Fibroblast of upper back skin (primary cell): ENCODE results near the gene HIRA.
"Not testable (repeated sequence)": the region's sequence is repeated elsewhere in the genome, so short reads cannot be mapped to it uniquely, and the experiment has no call there.

Experiments
- DNase-seq: peaks from one replicate; pipeline ENCODE4 v3.0.0-alpha.2; 2013

HIRA gene

GRCh38 chr22:19461506-19461905, 30.0 kb upstream of the HIRA start:
- no peak for DNase-seq

DNA sequence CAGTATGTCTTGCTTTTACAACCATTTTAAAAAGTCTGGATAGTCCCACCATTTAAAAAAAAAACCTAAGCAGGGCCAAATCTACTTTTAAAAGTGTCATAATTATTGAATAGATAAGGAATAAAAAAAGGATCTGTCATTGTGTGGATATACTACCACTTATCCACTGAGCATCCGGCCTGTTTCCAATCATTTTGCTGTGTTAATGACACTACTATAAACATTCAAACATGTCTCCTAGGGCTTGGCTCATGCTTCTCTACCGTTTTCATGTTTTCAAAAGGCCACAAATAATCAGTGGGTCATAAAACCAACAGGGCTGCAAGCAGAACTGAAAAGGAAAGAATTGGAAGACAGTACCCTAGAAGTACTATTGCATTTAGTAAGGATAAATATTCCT, 28.5 kb upstream of the HIRA start:
- DNase-seq = no peak

DNA sequence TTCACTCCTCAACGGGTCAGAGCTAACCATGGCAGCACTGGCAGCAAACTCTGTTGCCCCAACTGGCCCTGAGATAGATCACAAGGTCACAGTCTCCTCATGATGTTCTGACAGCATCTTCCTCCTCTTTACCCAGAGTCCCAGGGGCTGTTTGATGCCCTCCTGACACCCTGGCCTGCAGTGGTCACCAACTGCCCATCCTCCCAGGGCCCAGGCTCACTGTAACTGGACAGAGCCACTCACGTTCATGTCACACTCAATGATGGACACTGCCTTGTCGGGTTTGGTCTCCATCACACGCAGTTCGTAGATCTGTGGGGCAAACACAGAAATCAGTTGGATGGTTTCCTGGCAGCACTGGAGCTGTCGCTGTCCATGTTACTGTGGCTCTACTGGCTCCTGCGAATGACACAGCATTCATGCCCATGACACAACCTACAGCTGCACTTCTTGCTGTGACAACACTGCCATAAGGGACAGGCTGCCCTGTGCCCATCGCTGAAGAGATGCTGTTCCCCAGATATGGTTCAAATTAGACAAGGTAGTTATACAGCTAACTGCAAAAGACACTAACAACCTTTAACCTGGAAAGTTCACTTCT, 26.4 kb upstream of the HIRA start:
- no peak for DNase-seq

GRCh38 chr22:19456541-19456940, 25.0 kb upstream of the HIRA start:
- DNase-seq = no peak

DNA sequence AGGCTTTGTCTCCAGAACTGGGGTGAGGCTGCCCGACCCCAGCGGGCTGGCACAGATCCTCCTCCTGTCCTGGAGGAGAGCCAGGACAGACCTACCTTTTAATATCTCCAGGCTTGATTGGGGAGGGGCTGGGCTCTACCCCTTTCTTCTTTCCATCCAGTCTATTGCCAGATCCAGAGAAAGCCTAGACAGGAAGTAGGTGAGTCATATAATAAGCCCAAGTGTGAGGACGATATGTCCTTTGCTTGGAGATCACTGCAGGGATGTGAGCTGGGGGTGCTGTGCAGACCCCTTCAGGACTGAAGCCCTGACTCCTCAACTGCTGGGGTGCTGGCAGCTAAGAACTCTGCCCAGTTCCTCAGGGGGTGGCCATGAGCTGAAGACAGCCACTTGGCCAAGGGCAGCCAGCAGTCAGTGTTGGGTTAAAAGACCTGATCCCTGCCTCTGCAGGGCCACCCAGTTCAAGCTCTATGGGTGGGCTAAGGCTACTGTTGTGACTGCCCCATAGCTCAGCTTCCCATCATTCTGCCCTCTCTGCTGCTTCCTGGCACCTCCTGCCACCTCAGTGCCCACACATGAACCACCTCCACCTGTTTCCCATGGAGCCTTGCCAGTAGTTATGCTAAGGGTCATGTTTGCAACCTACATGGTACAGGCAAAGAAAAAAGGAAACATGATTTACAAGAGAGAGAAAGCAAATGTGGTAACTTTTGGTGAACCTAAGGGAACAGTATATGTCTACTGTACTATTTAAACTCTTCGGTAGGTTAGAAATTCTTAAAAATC, 24.2 kb upstream of the HIRA start:
- no peak for DNase-seq

- no peak for DNase-seq
These were observed 23.5 kb upstream of the HIRA start for GRCh38 chr22:19455033-19455432.

- DNase-seq = no peak
These were observed 22.6 kb upstream of the HIRA start for GRCh38 chr22:19454156-19454555.

- DNase-seq = no peak
These were observed 22.2 kb upstream of the HIRA start for GRCh38 chr22:19453718-19454117.

DNA sequence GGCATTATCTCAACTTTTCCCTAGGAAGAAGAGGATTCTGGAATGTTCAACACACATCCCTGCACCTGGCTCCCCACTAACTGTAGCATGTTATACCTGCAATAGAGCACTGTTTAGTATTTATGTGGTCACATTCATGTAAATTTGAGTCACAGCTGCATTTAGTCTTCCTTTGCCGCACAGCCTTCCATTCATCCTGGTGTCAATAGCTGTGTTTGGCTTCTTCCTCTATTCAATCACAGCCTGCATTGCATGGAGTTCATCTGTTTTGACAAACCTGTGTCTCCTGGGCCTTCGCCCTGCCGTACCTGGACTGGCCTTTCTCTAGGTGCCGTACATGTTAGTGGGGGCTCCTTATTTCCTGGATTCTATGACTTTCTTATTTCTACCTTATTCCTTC, 20.0 kb upstream of the HIRA start:
- no peak for DNase-seq

DNA sequence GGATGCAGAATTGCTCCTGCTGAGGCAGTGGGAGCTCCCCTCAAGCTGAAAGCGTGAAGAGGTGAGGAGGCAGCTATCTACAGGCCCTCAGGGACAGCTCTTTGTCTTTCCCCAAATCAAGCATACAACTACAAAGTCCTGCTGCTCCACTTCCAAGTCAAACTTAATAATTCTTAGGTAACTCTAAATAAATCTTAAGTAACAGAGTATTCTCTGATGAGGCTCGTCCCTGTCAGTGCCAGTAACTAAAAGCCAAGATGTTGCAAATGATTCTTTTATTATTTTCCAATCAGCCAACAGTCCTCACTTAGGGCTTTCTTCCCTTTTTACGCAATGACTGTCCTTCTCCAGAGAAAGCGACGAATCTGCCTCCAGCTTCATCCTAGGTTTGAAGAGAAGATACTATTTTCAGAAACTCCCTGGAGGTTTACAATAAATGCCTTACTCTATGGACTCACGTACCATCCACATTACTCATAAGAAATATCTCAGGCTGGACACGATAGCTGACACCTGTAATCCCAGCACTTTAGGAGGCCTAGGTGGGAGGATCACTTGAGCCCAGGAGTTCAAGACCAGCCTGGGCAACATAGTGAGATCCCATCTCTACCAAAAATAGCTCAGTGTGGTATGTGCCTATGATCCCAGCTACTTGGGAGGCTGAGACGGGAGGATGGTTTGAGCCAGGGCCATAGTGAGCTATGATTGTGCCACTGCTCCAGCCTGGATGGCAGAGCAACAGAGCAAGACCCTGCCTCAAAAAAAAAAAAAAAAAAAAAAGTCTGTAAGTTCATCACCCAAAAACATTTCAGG, 19.0 kb upstream of the HIRA start:
- DNase-seq = no peak

- DNase-seq = no peak
These were observed 17.9 kb upstream of the HIRA start for GRCh38 chr22:19449422-19449767.

DNA sequence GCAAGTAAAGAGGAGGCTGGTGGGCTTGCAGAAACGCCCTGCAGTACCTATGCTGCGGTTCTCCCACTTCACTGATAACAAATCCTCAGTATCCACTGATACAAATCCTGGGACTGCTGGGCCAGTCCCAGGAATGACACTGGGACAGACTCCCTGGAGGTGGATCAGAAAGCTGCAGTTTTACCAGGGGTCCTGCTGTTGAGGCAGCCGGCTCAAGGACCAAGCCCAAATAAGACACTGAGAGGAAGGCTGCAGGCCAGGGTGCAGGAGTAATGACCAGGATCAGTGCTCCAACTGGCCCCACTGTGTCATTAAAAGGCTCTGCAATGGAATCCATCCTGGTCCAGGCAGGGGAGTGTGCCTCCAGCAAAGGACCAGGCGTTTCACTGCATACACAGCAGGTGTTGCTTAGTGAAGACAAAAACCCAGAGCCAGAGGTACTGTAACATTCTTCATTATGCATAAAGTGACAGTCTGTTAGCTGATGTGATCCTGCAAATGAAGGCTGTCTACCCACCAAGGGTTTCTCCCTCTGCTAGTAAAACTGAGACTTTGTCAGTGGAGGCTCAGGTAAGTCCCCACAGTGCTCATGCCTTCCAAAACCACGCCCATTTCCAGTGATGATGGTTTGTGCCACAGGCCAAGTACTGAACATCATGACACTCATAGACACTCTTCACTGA, 17.3 kb upstream of the HIRA start:
- DNase-seq = no peak

DNA sequence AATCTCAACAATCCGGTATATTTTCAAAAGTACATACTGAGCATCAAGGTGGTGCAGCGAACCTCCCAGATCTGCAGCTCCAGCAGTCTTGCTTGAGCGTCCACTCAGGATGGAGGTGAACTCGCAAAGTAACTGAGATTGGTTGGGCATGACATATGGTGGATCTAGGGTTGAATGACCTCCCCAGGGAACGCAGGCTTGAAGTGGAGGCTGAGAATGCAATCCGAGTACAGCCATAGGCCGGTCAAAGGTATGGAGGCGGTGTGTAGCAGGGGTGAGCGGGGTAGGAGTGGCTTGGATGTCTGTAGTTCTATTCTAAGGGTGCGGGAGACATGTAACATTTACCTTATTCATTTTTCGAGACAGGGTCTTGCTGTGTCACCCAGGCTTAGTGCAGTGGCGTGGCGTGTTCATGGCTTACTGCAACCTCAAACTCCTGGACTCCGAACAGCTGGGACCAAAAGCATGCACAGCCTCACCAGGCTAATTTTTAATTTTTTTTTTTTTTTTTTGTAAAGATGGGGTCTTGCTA, 16.6 kb upstream of the HIRA start:
- DNase-seq = peak; percentile 65

DNA sequence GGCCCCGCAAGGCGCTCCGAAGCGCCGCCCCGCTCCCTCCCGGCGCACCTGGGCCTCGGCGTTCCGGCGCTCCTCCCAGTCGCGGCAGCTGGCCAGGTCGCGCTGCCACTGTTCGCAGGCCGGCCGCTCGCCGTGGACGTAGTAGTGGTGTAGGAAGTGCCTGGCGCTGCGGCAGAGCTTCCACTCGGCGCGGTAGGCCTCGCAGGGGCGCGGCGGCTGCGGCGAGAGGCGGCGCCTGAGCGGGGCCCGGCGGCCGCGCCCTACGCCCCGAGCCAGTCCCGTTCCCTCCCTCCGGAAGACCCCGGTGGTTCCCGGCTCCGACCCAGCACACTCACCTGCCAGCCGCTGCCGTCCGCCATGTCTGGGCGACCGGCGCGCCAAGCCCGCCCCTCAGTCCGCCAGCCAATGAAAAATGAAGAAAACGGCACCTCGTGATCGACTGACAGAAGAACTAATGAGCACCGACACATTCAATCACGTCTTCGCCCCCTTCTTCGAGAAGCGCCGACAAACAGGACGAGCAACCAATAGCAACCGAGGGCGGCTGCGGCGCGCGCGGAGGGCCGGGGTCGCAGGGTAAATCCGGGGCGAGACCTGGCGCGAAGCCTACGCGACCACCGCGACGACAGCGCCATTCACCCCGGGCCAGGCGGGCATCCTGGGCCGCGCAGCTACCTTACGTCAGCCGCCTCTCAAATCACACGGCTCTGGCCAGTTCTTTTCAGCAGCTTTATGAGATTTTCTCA, 16.0 kb upstream of the HIRA start, which contains the start of gene C22orf39:
C22orf39 (minus strand) TSS at position 382 of the 746 bp plus-strand sequence; CDS start at position 359, 23 bp downstream.
- peak; percentile 92 for DNase-seq

GRCh38 chr22:19446603-19447329, 15.2 kb upstream of the HIRA start:
- no peak for DNase-seq

GRCh38 chr22:19445279-19445982, 13.9 kb upstream of the HIRA start:
- DNase-seq = not testable (repeated sequence)

DNA sequence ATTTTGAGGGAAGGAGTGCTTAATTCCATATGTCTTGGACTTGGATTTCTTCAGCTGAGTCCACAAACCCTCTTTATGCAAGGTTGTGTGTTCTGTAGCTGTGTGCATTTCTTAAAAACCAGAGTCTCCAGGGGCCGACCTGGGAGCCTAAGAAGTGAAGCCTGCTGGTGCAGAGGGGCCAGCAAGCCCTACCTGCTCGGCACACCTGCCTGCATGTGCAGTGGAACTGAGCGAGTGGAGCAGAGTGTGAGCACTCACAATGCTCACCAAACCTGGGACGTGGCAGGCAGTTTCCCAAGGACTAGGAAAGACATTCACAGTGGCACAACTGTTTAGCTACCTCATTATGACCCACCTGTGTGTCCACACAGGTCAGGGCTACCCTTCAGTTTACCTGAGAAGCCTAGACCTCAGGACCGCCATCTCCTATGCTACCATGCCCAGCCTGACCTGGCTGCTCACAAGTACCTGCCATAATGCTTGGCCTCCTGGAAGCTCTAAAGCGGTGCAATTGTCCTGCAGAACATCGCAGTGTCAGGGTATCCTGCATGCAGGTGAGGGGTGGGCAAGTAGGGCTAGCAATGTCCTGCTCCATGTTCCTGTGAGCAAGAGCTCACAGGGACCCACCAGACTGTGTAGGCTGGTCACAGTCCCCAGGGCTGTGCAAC, 12.1 kb upstream of the HIRA start:
- DNase-seq = no peak

DNA sequence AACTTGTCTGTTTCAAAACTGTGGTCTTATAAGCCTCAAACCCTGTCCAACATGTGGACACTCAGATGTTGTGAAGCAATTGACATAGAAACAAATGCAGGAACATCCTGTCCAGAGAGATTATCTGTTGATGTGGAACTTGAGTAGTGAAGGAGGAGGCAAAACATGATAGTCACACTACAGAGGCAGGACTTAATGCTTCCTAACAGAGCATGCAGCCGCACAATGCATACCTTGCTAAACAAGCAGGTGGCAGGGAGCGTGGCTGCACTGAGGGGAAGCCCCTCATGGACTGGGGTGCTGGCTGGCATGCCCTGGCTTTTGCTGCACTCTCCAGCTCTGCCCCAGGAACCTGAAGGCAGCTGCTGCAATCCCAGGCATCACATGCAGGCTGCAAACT, 10.6 kb upstream of the HIRA start:
- no peak for DNase-seq

DNA sequence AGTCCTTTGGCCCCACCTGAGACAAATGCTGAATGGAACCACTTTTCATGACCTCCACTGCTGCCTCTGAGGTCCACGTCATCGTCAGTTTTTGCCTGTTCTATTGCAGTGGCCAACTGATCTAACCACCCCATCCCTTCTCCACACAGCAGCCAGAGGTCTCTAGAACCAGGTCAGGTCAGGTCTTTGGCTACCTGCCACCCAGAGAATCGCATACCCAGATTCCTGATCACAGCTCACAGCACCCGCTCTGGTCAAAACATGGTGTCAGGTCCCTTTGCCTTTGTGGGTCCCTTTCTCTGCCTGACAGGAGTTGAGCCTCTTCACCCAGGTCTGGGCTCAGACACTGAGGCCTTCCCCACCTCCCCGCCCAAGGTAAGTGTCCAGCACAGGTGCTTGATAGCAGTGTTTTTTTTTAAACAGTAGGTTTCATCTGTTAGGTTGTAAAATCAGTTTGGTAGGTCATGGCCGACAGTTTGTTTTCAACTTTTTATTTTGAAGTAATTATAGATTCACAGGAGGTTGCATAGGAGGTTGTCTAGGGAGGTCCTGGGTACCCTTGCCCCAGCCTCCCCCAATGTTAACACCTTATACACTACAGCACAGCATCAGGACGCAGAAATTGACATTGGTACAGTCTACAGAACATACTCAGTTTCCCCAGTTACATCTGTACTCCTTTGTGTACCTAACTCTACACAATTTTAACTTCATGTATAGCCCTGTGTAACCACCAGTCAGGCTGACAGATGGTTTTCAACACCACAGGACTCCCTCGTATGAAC, 9.1 kb upstream of the HIRA start:
- no peak for DNase-seq
